ENCODE results near the gene FAM83B. TPM values are rescaled to one million over a fixed set of nuclear protein-coding genes. Genes with fewer than 3 reads are reported as not detected.

FAM83B gene
- total RNA-seq, 1 experiment from 2014 or later: 5.7 TPM

DNA sequence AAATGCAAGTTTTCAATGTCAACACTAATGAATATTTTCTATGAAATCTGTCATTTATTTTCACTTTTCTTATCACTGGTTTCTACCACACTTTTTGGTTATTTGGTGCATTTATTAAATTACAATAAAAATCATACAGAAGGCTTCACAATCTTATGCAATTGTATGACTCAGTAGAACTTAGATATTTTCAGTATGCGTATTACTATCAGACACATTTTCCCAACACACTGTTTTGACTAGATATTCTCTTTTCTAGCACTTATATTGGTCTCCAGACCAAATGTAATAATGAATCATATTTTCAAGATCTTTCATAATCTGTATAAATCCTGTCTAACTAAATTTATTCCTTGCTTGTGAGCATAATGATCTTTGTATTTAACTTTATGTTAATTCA, 74.1 kb downstream of the FAM83B start:
- H3K27me3 ChIP-seq (ENCODE audit: insufficient read depth, low read length): no peaks in the 10 kb centered on the region
- no peak overlapping the region for H2BK120ac ChIP-seq (ENCODE audit: low read depth, low read length, poor library complexity, severe bottlenecking)
- H3K9me3 ChIP-seq (ENCODE audit: control insufficient read depth, low read depth, low read length): no peaks in the 10 kb centered on the region
- Mint-ChIP-seq H3K27me3 (ENCODE audit: low read depth) (no peaks in the 10 kb centered on the region), H3K27ac (no peak overlapping the region), H3K36me3 (ENCODE audit: insufficient read depth in 1 of 3, low read depth in 3 of 3) (no peaks in the 10 kb centered on the region), H3K4me3 (no peak overlapping the region), H3K4me1 (peaks cover 8 to 9% of the 10 kb centered on the region in 2 experiments), H3K9me3 (no peaks in the 10 kb centered on the region)
- no peak for TF ChIP-seq CTCF (conservative IDR thresholded peaks at IDR 0.05)
- H3K56ac ChIP-seq (ENCODE audit: insufficient read length, low read depth, low read length): no peak overlapping the region
- H3T11ph ChIP-seq (ENCODE audit: low read length): no peak overlapping the region
- H3K18ac ChIP-seq (ENCODE audit: insufficient read length, low read depth, low read length): no peak overlapping the region
- H3K23me2 ChIP-seq (ENCODE audit: insufficient read length, low read depth, low read length, poor library complexity, severe bottlenecking): no peaks in the 10 kb centered on the region
- no peak overlapping the region for H4K91ac ChIP-seq (ENCODE audit: insufficient read length, low read depth, low read length)
- no peak overlapping the region for H2AK5ac ChIP-seq (ENCODE audit: insufficient read length, low read length)
- no peak for DNase-seq
- WGBS (ENCODE audit: extremely low coverage, insufficient read length, low lambda C conversion rate): no CpG with 5 or more reads among the region's 1 CpG
- no peak overlapping the region for H2BK12ac ChIP-seq (ENCODE audit: insufficient read length, low read depth, low read length)
- H3K79me1 ChIP-seq (ENCODE audit: insufficient read depth, low read depth, low read length, poor library complexity, severe bottlenecking): no peaks in the 10 kb centered on the region
- H3K4me1 ChIP-seq (ENCODE audit: insufficient read depth, low read length): no peaks in the 10 kb centered on the region
- no peaks in the 10 kb centered on the region for H3K79me2 ChIP-seq (ENCODE audit: insufficient read depth, low read length)
- no peak overlapping the region for H3K27ac ChIP-seq (ENCODE audit: insufficient read length, low read depth, low read length)
- no peak overlapping the region for H2AFZ ChIP-seq (ENCODE audit: low read length)
- no peak overlapping the region for H3K14ac ChIP-seq (ENCODE audit: insufficient read depth, low read length)
- H3K9ac ChIP-seq (ENCODE audit: extremely low read depth, insufficient read length, low read length): no peak overlapping the region
- no peak overlapping the region for H4K5ac ChIP-seq (ENCODE audit: insufficient read length, low read depth, low read length)
- H2BK20ac ChIP-seq (ENCODE audit: low read depth, low read length, poor library complexity, severe bottlenecking): no peak overlapping the region
- no peak overlapping the region for H2BK5ac ChIP-seq (ENCODE audit: insufficient read length, low read length)
- H2BK15ac ChIP-seq (ENCODE audit: low read depth, low read length): no peak overlapping the region
- H4K8ac ChIP-seq (replicated peaks; ENCODE audit: insufficient read length, low read depth, low read length): no peak overlapping the region
- no peak overlapping the region for H3K23ac ChIP-seq (ENCODE audit: insufficient read length, low read depth, low read length)
- no peak overlapping the region for H3K4ac ChIP-seq (ENCODE audit: low read depth, low read length)
- H3K4me2 ChIP-seq (ENCODE audit: insufficient read depth, insufficient read length, low read length): no peak overlapping the region
- no peaks in the 10 kb centered on the region for H4K20me1 ChIP-seq (ENCODE audit: control insufficient read depth, insufficient read depth, insufficient read length)

Measured in H9 (cell line).